Stimulated activated CD4-positive, alpha-beta T cell treated with anti-CD3 and anti-CD28 coated beads, Interleukin-4, amount 100 ng/mL, for 4 hours (primary cell): ENCODE measurements around the gene BDP1.
"Not testable (repeated sequence)": the region's sequence is repeated elsewhere in the genome, so short reads cannot be mapped to it uniquely, and the experiment has no call there.

Experiments
- DNase-seq, 2 experiments: peaks; one replicate each; pipeline ENCODE4 v3.0.0-alpha.2; 2020

BDP1 gene

GRCh38 chr5:71569748-71570509 lies 114.5 kb downstream of the BDP1 start:
- no peak for DNase-seq

DNA sequence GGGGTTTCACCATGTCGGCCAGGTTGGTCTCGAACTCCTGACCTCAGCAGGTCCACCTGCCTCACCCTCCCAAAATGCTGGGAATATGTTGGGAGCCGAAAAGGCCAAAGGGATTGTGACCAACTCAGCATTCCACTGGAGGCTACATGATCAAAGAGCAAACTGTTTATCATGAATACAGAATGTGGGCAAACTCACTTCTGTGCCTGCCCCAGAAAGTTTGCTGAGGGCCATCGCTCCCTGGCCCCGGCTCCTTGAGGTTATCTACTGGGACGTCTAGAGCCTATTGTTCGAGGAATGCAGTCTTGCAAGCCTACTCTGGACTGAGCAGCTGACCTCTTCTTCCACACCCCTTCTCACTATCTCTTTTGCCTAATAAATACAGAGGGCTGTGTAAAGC lies 116.4 kb downstream of the BDP1 start:
- not testable (repeated sequence) for DNase-seq

GRCh38 chr5:71573591-71573990 lies 118.1 kb downstream of the BDP1 start:
- DNase-seq, result no peak

- not testable (repeated sequence) for DNase-seq
Measured at GRCh38 chr5:71575588-71575987, 120.1 kb downstream of the BDP1 start.

- no peak for DNase-seq
Measured at GRCh38 chr5:71576241-71576640, 120.8 kb downstream of the BDP1 start.

- not testable (repeated sequence) for DNase-seq
Measured at GRCh38 chr5:71577839-71578238, 122.4 kb downstream of the BDP1 start.

- no peak for DNase-seq
Measured at GRCh38 chr5:71582945-71583584, 127.6 kb downstream of the BDP1 start.

- no peak for DNase-seq
Measured at GRCh38 chr5:71586052-71586940, 130.8 kb downstream of the BDP1 start.

- peak; percentile 94 to 95 for DNase-seq
Measured at GRCh38 chr5:71586941-71587765, 131.7 kb downstream of the BDP1 start, which contains the start of gene MCCC2. Gene MCCC2, plus strand, starts transcription at chr5:71587340. Its CDS starts 86 bp downstream, at chr5:71587426.

DNA sequence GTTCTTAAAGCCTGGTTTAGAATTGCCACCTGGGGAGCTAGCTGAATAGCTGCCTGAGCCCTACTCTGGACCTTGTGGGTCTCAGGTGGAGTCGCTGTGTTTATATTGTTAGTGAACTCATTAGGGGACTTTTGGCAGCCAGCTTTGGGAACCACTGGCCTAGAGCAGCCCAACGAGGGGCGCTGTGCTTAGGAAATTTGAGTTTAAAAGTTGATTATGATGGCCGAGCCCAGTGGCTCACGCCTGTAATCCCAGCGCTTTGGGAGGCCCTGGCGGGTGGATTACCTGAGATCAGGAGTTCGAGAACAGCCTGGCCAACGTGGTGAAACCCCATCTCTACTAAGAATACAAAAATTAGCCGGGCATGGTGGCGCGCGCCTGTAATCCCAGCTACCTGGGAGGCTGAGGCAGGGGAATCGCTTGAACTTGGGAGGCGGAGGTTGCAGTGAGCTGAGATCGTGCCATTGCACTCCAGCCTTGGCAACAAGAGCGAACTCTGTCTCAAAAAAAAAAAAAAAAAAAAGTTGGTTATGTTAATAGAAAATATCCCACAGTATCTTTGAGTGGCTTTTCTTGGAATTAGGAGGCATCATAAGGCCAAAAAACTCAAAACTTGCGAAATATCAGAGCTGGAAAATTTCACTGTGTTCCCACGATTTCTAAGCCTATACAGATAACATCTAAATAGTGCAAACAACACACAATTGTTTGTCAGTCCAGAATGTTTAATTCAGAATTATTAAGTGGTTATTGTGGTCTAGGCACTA lies 132.5 kb downstream of the BDP1 start:
- DNase-seq, result no peak

GRCh38 chr5:71588533-71588885 lies 133.1 kb downstream of the BDP1 start:
- DNase-seq, result no peak

GRCh38 chr5:71589903-71590302 lies 134.5 kb downstream of the BDP1 start:
- no peak for DNase-seq

- no peak for DNase-seq
Measured at GRCh38 chr5:71591100-71591499, 135.6 kb downstream of the BDP1 start.

DNA sequence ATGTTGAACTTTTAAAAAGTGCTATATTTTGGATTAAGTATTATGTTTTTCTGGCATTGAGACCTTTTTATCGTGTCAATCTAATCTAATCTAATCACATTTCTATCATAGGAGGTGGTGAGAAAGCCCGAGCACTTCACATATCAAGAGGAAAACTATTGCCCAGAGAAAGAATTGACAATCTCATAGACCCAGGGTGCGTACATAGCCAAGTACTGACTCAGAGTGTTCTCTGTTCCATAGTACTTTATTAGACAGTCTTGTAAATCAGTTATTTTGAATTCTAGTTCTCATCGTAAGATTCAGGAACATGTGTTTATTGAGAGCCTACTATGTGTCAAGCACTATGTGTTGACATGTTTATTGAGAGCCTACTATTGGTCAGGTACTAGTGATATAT lies 140.7 kb downstream of the BDP1 start:
- no peak for DNase-seq

- no peak for DNase-seq
Measured at GRCh38 chr5:71597001-71597400, 141.6 kb downstream of the BDP1 start.

GRCh38 chr5:71600783-71601182 lies 145.3 kb downstream of the BDP1 start:
- no peak for DNase-seq

DNA sequence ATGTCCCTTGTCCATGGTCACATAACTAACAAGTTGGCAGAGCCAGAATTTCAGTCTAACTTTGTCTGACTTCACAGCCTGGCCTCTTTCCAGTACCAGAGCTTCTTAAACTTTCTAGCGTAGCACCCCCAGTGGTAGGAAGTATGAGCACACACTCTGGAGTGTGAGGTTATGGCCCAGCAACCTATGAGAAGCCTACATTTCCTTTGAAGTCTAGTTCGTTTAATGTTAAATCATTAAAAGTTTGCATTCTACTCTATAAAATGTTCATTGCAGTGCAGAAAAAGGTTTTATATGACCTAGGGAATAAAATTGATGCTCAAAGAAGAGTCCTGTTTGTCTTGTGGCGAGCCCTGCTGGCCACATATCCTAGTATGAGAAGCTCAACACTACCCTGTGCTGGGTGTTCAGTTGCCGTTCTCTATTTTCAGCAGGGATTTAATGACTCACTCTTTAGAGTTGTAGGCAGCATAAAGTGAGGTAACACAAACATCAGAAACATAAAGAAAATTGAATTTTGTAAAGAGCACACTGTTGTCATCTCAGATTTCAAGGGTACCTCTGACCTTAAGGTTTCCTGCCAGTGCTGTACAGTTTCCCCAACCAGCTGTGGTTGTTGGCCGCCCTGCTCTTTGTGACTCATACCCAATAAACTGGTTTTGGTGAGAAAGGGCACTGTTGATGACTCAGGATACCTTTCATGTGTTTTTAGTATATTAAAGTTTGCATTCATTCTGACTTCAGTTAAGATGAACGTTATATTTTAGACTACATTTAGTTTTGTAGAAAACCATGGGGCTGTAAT lies 146.0 kb downstream of the BDP1 start:
- peak; percentile 37 to 82 for DNase-seq

- not testable (repeated sequence) for DNase-seq
Measured at GRCh38 chr5:71609916-71610315, 154.5 kb downstream of the BDP1 start.

DNA sequence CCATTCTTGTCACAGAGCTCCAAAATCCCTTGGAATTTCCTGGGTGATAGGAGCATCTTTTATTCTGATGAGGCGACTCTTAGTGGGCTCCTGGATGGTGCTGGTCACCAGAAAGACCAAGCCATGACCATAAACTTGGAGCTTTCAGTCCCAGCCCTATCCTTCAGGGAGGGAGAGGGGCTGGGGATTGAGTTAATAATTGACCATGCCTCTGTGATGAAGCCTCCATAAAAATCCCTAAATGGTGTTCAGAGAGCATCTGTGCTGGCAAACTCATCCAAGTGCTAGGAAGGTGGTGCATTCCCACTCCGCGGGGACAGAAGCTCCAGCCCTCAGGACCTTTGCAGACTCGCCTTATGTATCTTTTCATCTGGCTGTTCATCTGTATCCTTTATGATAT lies 160.4 kb downstream of the BDP1 start:
- no peak for DNase-seq
